Endothelial cell of umbilical vein (primary cell): Measurements from ENCODE around the gene INPP4B. TPM values are rescaled to one million over a fixed set of nuclear protein-coding genes. Genes with fewer than 3 reads are reported as not detected.

Source experiments
- BruUV-seq: library from RNA; stranded (reverse); fragments of 400-500 nt; replicated peaks from 2 replicates; lab custom pipeline; 2021; lab: Mats Ljungman, UMichigan
- CTCF ChIA-PET: fragments of 300-600, 350-600 bp; sonication (Branson Sonifier 250); formaldehyde crosslinking; loops from one replicate; lab custom pipeline; 2021; ENCODE audit warnings: antibody characterized with exemption, inconsistent platforms; lab: Charles Lee
- POLR2A ChIA-PET: fragments of 300-600, 350-600 bp; sonication (Branson Sonifier 250); formaldehyde crosslinking; loops from one replicate; lab custom pipeline; 2021; ENCODE audit warnings: antibody characterized with exemption, inconsistent platforms; lab: Charles Lee
- DNase-seq: peaks from one replicate; pipeline ENCODE4 v3.0.0-alpha.2; 2011; ENCODE audit warnings: low read depth, low spot score
- FAIRE-seq: peaks from 2 replicates; lab custom pipeline; 2011; peaks lifted over from hg19 to GRCh38; lab: Jason Lieb, UNC
- H2AFZ ChIP-seq: 2 replicates; pipeline ENCODE4 v1.6.0; 2012; ENCODE audit warnings: low read depth, low read length, control low read depth, inconsistent platforms
- H3K27ac ChIP-seq: 2 replicates; pipeline ENCODE4 v1.5.1; 2011; ENCODE audit warnings: low read depth, mild to moderate bottlenecking, control low read depth, low read length, moderate library complexity; ENCODE audit not compliant: insufficient read depth
- H3K27me3 ChIP-seq, 2 experiments: 2 replicates each; pipeline versions ENCODE4 v1.6.0 to v1.6.1; 2011; ENCODE audit warnings: low read length in 2 of 2, mixed read lengths in 1 of 2; ENCODE audit not compliant: control insufficient read depth in 2 of 2, insufficient read depth in 2 of 2
- H3K36me3 ChIP-seq, 2 experiments: 2 replicates in 1 of 2; 3 replicates in 1 of 2; pipeline ENCODE4 v1.5.1; 2011; ENCODE audit warnings: low read length in 2 of 2, mild to moderate bottlenecking in 1 of 2, moderate library complexity in 1 of 2; ENCODE audit not compliant: control insufficient read depth in 2 of 2, insufficient read depth in 2 of 2; ENCODE audit errors: extremely low read depth in 1 of 2
- H3K4me1 ChIP-seq: 3 replicates; pipeline ENCODE4 v1.5.1; 2011; ENCODE audit warnings: mild to moderate bottlenecking, low read length; ENCODE audit not compliant: control insufficient read depth, insufficient read depth; ENCODE audit errors: extremely low read depth
- H3K4me2 ChIP-seq: 2 replicates; pipeline ENCODE4 v1.6.1; 2011; ENCODE audit warnings: low read length, control low read depth, mixed read lengths; ENCODE audit not compliant: insufficient read depth
- H3K4me3 ChIP-seq, 3 experiments: fragments of 200-600 bp in 1 of 3; sonication (generic), shearing (Covaris generic) in 1 of 3; replicated peaks in 1 of 3; 2 replicates each; pipeline ENCODE4 v1.5.1; 2011 to 2016; ENCODE audit warnings: control low read depth in 3 of 3, low read length in 3 of 3, mild to moderate bottlenecking in 2 of 3, inconsistent platforms in 1 of 3, low read depth in 1 of 3, moderate library complexity in 1 of 3; ENCODE audit not compliant: insufficient read depth in 1 of 3
- H3K79me2 ChIP-seq: 2 replicates; pipeline ENCODE4 v1.6.0; 2012; ENCODE audit warnings: low read length, inconsistent platforms; ENCODE audit not compliant: control insufficient read depth, insufficient read depth
- H3K9ac ChIP-seq: replicated peaks from 2 replicates; pipeline ENCODE3; 2011; ENCODE audit warnings: low read length, control low read depth; ENCODE audit not compliant: insufficient read depth; ENCODE audit errors: extremely low read depth
- H3K9me1 ChIP-seq: replicated peaks from 3 replicates; pipeline ENCODE4 v1.6.0; 2011; ENCODE audit warnings: mild to moderate bottlenecking, low read length; ENCODE audit not compliant: control insufficient read depth, insufficient read depth; ENCODE audit errors: extremely low read depth
- H3K9me3 ChIP-seq: replicated peaks from 2 replicates; pipeline ENCODE4 v1.5.1; 2012; ENCODE audit warnings: low read length, inconsistent platforms; ENCODE audit not compliant: control insufficient read depth, insufficient read depth
- H4K20me1 ChIP-seq: replicated peaks from 2 replicates; pipeline ENCODE3; 2011; ENCODE audit warnings: mild to moderate bottlenecking, low read length; ENCODE audit not compliant: control insufficient read depth, insufficient read depth; ENCODE audit errors: extremely low read depth
- CTCF ChIP-seq, 2 donors: IDR thresholded peaks; 1 replicate in 1 of 2; 2 replicates in 1 of 2; pipeline ENCODE4 v1.5.1; 2011; ENCODE audit warnings: low read length in 2 of 2, mild to moderate bottlenecking in 2 of 2, moderate library complexity in 2 of 2, control low read depth in 1 of 2, inconsistent platforms in 1 of 2, low read depth in 1 of 2; ENCODE audit not compliant: insufficient read depth in 1 of 2; ENCODE audit errors: extremely low read depth in 1 of 2
- EZH2 ChIP-seq: IDR thresholded peaks from 2 replicates; pipeline ENCODE4 v1.6.1; 2012; ENCODE audit warnings: borderline replicate concordance, low read depth, mild to moderate bottlenecking, moderate library complexity, low read length, inconsistent platforms; ENCODE audit not compliant: severe bottlenecking
- FOS ChIP-seq: IDR thresholded peaks from 2 replicates; pipeline ENCODE4 v1.6.1; 2011; ENCODE audit warnings: mild to moderate bottlenecking, low read length, moderate library complexity, borderline replicate concordance; ENCODE audit not compliant: insufficient read depth
- GATA2 ChIP-seq: IDR thresholded peaks from 2 replicates; pipeline ENCODE4 v1.7.0; 2011; ENCODE audit warnings: low read depth, mild to moderate bottlenecking, moderate library complexity, mixed read lengths, low read length; ENCODE audit not compliant: insufficient read length, insufficient read depth
- JUN ChIP-seq: IDR thresholded peaks from 2 replicates; pipeline ENCODE4 v1.6.1; 2011; ENCODE audit warnings: borderline replicate concordance, low read depth; ENCODE audit not compliant: insufficient read length, insufficient read depth
- MAX ChIP-seq: IDR thresholded peaks from 2 replicates; pipeline ENCODE4 v1.6.1; 2011; ENCODE audit not compliant: insufficient read depth, insufficient read length
- MYC ChIP-seq: IDR thresholded peaks from one replicate; pipeline ENCODE4 v1.6.1; 2011; ENCODE audit warnings: mild to moderate bottlenecking, low read depth, low read length
- POLR2A ChIP-seq: IDR thresholded peaks from 2 replicates; pipeline ENCODE4 v1.6.1; 2012; ENCODE audit warnings: low read depth, mild to moderate bottlenecking, control low read depth, low read length
- POLR2AphosphoS5 ChIP-seq: IDR thresholded peaks from 2 replicates; pipeline ENCODE4 v1.6.1; 2012; ENCODE audit warnings: low read depth, mild to moderate bottlenecking, control low read depth, low read length, moderate library complexity; ENCODE audit not compliant: insufficient read depth
- dilution Hi-C: fragments of 300-500 bp; cut with MboI; formaldehyde crosslinking; loops from one replicate; pipeline ENCODE4 v1.15.0; 2019; ENCODE audit warnings: low sequenced_read_pairs; ENCODE audit not compliant: extremely low pct_ligation_motif_present
- intact Hi-C: fragments of 100-400 bp; cut with micrococcal nuclease; formaldehyde crosslinking; loops from one replicate; pipeline ENCODE4 v1.10.0; 2022
- polyA plus RNA-seq, 4 experiments: library from polyadenylated mRNA; depleted of rRNA in 3 of 4; stranded (reverse) in 3 of 4; unstranded in 1 of 4; fragments of >200 nt; gene quantifications; 2 replicates each; pipeline versions ENCODE4 v1.2.1 to v1.2.3, GENCODE V29; 2011 to 2012; ENCODE audit warnings: missing spikeins in 1 of 4
- total RNA-seq: library from RNA; stranded (reverse); gene quantifications from 2 replicates; pipeline ENCODE4 v1.2.3, GENCODE V29; 2021

The INPP4B gene
- total and polyA plus RNA-seq, 2 donors (not counting 3 experiments of a cell fraction or from before 2014, with no cell fraction given), result 0.41 to 3.1 TPM

- POLR2A ChIA-PET, result no interaction called here
- CTCF ChIA-PET, result interaction anchor here (1.0 to 1.5 kb wide), 2 partner anchors 15 to 44 kb away, joined by 3 to 4 read pairs; no protein-coding TSS in a partner anchor
- Histone ChIP-seq H4K20me1 (no peaks in the 10 kb centered on the region), H3K36me3 (no peaks in the 10 kb centered on the region), H3K4me2 (no peak overlapping the region), H3K79me2 (no peaks in the 10 kb centered on the region), H3K4me1 (no peaks in the 10 kb centered on the region), H3K27me3 (no peaks in the 10 kb centered on the region), H3K9me1 (no peaks in the 10 kb centered on the region), H3K4me3 (no peak overlapping the region), H2AFZ (no peak overlapping the region), H3K9me3 (no peaks in the 10 kb centered on the region), H3K9ac (no peak overlapping the region), H3K27ac (no peak overlapping the region)
- dilution Hi-C loops (no loop called here), intact Hi-C loops (no loop called here)
- TF ChIP-seq MYC (no peak), FOS (no peak), POLR2A (no peak), JUN (no peak), POLR2AphosphoS5 (no peak), EZH2 (no peak)
- DNase-seq (no peak), FAIRE-seq (no peak)
- BruUV-seq, result no TSS peak
These were observed 624.0 kb downstream of the INPP4B start for GRCh38 chr4:142222127-142222526.

GRCh38 chr4:142218726-142219125 is 627.4 kb downstream of the INPP4B start:
- Histone ChIP-seq H3K27ac (no peak overlapping the region), H3K27me3 (no peaks in the 10 kb centered on the region), H3K9ac (no peak overlapping the region), H3K9me1 (no peaks in the 10 kb centered on the region), H3K36me3 (no peaks in the 10 kb centered on the region), H3K79me2 (no peaks in the 10 kb centered on the region), H3K9me3 (no peaks in the 10 kb centered on the region), H3K4me3 (no peak overlapping the region), H3K4me2 (no peak overlapping the region), H2AFZ (no peak overlapping the region), H3K4me1 (no peaks in the 10 kb centered on the region), H4K20me1 (no peaks in the 10 kb centered on the region)
- dilution Hi-C loops, result no loop called here
- no peak for TF ChIP-seq JUN
- no peak for TF ChIP-seq POLR2A
- TF ChIP-seq GATA2, result no peak
- no peak for TF ChIP-seq FOS
- no peak for TF ChIP-seq EZH2
- TF ChIP-seq CTCF (IDR thresholded peaks at IDR 0.05; ENCODE audit: extremely low read depth in 1 of 2, insufficient read depth in 1 of 2, low read depth in 1 of 2, low read length in 2 of 2), result no peak
- TF ChIP-seq MAX, result no peak
- no peak for TF ChIP-seq POLR2AphosphoS5
- POLR2A ChIA-PET, result no interaction called here
- no TSS peak for BruUV-seq
- no peak for DNase-seq
- no peak for FAIRE-seq
- CTCF ChIA-PET, result no interaction called here
- intact Hi-C loops, result no loop called here
